Immature natural killer cell (primary cell): ENCODE measurements around the gene FGF21. TPM values are rescaled to one million over a fixed set of nuclear protein-coding genes. Genes with fewer than 3 reads are reported as not detected.

Source experiments
- polyA plus RNA-seq, 3 donors: library from polyadenylated mRNA; unstranded; fragments of 300-500 nt; fragmentation: Illumina TruSeq; gene quantifications; one replicate each; pipeline ENCODE4 v1.2.3, GENCODE V29; 2021

Gene FGF21
- polyA plus RNA-seq, 3 donors from 2014 or later: not detected

Other genes starting within 250 kb of the FGF21 start
- not detected for gene LMTK3, start 243.7 kb upstream of the FGF21 start, polyA plus RNA-seq
- not detected for gene SULT2B1, start 203.4 kb upstream of the FGF21 start, polyA plus RNA-seq
- gene SPACA4, start 148.8 kb upstream of the FGF21 start, polyA plus RNA-seq: not detected
- gene FAM83E, start 140.4 kb upstream of the FGF21 start, polyA plus RNA-seq: not detected
- 1,000 to 10,000 TPM in 1 of 3 donors, 100 to 1,000 TPM in 2; 938 to 1,525 (median 950) TPM for gene RPL18, start 136.3 kb upstream of the FGF21 start, polyA plus RNA-seq
- 10 to 100 TPM; 10.5 to 14.5 (median 14.1) TPM for gene SPHK2, start 136.0 kb upstream of the FGF21 start, polyA plus RNA-seq
- gene DBP, start 118.1 kb upstream of the FGF21 start, polyA plus RNA-seq: 10 to 100 TPM; 23.6 to 65.1 (median 26.3) TPM
- 10 to 100 TPM in 1 of 3 donors, 1 to 10 TPM in 2; 1.8 to 16.4 (median 3.6) TPM for gene CA11, start 109.3 kb upstream of the FGF21 start, polyA plus RNA-seq
- under 1 TPM in 1 of 3 donors, not detected in 2; 0.46 TPM for gene NTN5, start 82.5 kb upstream of the FGF21 start, polyA plus RNA-seq
- gene FUT2, start 59.6 kb upstream of the FGF21 start, polyA plus RNA-seq: under 1 TPM in 1 of 3 donors, not detected in 2; 0.21 TPM
- gene MAMSTR, start 35.8 kb upstream of the FGF21 start, polyA plus RNA-seq: 1 to 10 TPM in 1 of 3 donors, under 1 TPM in 1, not detected in 1; 0.17 to 1.1 TPM
- gene RASIP1, start 14.9 kb upstream of the FGF21 start, polyA plus RNA-seq: under 1 TPM in 1 of 3 donors, not detected in 2; 0.10 TPM
- gene IZUMO1, start 8.6 kb upstream of the FGF21 start, polyA plus RNA-seq: not detected
- gene FUT1, start 2.9 kb upstream of the FGF21 start, polyA plus RNA-seq: not detected
- 10 to 100 TPM; 18.0 to 21.3 (median 19.9) TPM for gene BCAT2, start 55.5 kb downstream of the FGF21 start, polyA plus RNA-seq
- gene HSD17B14, start 81.0 kb downstream of the FGF21 start, polyA plus RNA-seq: not detected
- 1 to 10 TPM; 3.0 to 5.9 (median 4.8) TPM for gene PLEKHA4, start 113.1 kb downstream of the FGF21 start, polyA plus RNA-seq
- gene PPP1R15A, start 116.9 kb downstream of the FGF21 start, polyA plus RNA-seq: 100 to 1,000 TPM in 1 of 3 donors, 10 to 100 TPM in 2; 41.7 to 149 (median 48.8) TPM
- not detected for gene TULP2, start 143.2 kb downstream of the FGF21 start, polyA plus RNA-seq
- 100 to 1,000 TPM in 1 of 3 donors, 10 to 100 TPM in 2; 76.7 to 219 (median 89.7) TPM for gene NUCB1, start 144.8 kb downstream of the FGF21 start, polyA plus RNA-seq
- gene DHDH, start 178.2 kb downstream of the FGF21 start, polyA plus RNA-seq: 1 to 10 TPM in 1 of 3 donors, not detected in 2; 1.3 TPM
- gene BAX, start 199.4 kb downstream of the FGF21 start, polyA plus RNA-seq: 100 to 1,000 TPM in 2 of 3 donors, 10 to 100 TPM in 1; 88.6 to 137 (median 106) TPM
- 1,000 to 10,000 TPM; 3,472 to 4,403 (median 4,065) TPM for gene FTL, start 209.8 kb downstream of the FGF21 start, polyA plus RNA-seq
- 10 to 100 TPM; 16.0 to 40.3 (median 32.9) TPM for gene GYS1, start 237.8 kb downstream of the FGF21 start, polyA plus RNA-seq
- gene RUVBL2, start 238.4 kb downstream of the FGF21 start, polyA plus RNA-seq: 10 to 100 TPM; 64.0 to 72.7 (median 64.2) TPM